HS-27A (cell line): Measurements from ENCODE around the gene ACLY.
"Not testable (repeated sequence)": the region's sequence is repeated elsewhere in the genome, so short reads cannot be mapped to it uniquely, and the experiment has no call there.

ENCODE experiments used
- DNase-seq: peaks from one replicate; pipeline ENCODE4 v3.0.0-alpha.2; 2012; ENCODE audit warnings: low read depth, missing footprints

Gene ACLY

DNA sequence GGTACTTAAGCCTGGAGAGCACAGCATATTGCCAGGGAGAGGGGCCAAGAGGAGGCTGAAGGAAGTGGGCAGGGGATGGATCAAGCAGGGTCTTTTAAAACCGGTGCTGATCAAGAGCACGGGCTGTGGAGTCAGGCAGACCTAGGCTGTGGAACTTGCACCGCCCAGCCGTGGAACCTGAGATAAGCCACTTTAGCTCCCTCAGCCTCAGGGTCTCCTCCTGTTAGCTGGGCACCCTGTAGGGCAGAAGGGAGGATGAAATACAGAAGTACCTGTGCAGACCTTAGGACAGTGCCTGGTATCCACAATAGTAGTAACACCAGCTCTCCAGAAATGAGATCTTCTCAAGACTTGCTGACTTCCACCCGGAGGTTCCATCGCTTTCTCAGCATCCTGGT, 20.9 kb upstream of the ACLY start:
- no peak for DNase-seq

DNA sequence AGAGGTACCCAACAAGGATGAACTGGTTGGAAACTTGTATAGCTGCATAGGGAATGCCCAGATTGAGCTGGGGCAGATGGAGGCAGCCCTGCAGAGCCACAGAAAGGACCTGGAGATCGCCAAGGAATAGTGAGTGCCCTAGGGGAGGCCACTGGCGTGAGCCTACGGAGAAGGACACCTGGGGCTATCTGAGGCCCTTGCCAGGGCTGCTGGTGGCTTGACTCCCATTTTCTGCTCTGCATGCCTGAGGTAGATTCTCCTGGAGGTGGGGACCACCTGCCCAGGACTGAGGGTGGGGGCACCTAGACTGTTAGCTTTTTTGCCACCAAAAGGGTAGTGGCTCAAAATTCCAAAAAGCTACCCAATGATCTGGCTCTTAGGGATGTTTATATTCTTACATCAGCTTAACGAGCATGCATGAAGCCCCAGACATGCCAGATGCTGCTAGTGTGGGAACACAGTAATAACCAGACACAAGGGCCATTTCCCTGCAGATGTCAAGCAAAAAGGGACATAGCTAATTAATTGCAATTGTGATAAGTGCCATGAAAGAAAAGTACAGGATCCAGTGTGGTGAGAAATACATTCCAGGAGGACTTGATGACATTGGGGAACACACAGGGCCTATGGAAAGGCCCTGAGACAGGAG, 20.4 kb upstream of the ACLY start:
- DNase-seq = no peak

DNA sequence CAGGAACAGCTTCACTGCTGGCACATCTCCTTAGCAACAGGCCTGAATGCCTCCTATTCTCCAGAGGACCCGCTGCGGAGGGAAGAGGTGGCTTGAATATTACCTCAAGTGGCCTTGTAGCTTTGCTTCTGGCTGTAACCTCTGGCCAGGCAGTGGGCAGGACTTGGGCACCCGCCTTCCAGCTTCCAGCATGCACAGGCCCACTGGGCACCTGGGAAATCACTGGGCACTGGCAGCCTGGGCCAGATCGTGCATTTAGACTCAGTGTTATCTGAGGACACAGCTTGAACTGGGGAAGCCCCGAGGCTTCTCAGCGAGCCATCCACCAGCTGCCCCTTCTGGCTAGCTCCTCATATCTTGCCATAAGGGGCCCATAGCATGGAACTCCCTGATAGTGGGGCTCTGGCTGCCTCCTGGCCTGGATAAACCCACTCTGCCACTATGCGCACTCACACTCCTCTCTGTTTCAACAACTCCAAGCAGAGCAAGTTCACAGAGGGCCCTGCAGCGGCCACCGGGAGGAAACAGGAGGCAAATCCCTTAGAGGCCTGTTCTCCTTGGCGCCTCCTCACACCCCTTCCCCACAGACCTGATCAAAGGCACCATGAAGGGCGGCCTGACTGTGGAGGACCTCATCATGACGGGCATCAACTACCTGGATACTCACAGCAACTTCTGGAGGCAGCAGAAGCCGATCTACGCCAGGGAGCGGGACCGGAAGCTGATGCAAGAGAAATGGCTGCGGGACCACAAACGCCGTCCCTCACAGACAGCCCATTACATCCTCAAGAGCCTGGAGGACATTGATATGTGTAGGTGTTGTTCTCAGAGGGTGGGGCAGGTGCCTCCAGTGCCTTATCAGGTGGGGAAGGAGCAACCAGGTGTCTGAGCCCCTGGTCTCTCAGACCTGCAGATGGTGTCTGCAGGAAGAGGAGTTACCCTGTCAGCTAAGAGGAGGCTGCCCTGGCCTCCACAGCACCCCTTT, 19.5 kb upstream of the ACLY start:
- no peak for DNase-seq

DNA sequence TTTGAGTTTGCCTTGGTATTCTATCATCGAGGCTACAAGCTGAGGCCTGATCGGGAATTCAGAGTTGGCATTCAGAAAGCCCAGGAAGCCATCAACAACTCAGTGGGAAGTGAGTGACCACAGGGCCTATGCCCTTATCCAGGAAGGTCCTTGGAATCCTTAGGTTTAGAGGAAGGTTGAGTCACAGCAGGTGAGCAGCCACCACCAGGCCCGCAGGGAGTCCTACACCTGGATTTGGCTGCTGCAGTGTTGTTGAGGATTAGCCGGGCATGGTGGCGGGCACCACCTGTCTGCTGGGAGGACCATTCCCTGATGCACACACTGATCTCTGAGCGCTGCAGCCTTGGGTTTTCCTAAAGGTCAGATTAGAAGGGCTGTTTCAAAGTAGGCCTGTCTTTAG, 16.9 kb upstream of the ACLY start:
- DNase-seq = no peak

DNA sequence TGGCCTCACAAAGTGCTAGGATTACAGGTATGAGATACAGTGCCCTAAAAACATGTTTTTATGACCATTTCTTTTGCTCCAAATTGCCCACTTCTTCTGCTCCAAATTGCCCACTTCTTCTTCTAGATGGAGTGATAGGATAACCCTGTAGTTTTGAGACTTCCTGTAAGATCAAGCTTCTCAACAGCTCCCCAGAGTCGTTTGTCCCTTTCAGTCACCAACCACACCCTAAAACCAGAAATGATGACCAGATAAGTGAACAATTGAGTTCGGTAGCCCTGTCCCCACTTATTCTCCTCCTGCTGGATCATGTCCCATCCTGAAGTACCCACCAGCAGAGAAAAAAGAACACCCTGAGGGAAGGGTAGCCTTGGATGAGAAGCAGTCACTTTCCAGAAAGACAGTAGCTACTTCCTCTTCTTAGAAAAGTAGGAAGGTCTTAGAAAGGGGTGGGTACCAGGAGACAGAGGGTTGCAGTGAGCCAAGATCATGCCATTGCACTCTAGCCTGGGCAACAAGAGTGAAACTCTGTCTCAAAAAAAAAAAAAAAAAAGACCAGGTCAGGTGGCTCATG, 14.2 kb upstream of the ACLY start:
- no peak for DNase-seq

DNA sequence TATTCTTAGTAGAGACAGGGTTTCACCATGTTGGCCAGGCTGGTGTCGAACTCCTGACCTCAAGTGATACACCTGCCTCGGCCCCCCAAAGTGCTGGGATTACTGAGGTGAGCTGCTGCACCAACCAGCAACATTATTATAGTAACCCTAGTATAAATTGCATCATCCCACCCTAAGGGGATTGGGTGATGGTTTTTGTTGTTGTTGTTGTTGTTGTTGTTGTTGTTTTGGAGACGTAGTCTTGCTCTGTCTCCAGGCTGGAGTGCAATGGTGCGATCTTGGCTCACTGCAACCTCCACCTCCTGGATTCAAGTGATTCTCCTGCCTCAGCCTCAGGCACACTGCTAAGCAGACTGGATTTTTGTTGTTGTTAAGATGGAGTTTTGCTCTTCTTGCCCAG, 13.0 kb upstream of the ACLY start:
- not testable (repeated sequence) for DNase-seq

DNA sequence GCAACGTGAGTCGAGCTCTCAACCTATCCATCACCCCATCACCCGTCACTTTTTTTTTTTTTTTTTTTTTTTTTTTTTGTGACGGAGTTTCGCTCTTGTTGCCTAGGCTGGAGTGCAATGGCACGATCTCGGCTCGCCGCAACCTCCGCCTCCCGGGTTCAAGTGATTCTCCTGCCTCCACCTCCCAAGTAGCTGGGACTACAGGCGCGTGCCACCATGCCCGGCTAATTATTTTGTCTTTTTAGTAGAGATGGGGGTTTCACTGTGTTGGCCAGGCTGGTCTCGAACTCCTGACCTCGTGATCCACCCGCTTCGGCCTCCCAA, 12.0 kb upstream of the ACLY start:
- DNase-seq = not testable (repeated sequence)

DNA sequence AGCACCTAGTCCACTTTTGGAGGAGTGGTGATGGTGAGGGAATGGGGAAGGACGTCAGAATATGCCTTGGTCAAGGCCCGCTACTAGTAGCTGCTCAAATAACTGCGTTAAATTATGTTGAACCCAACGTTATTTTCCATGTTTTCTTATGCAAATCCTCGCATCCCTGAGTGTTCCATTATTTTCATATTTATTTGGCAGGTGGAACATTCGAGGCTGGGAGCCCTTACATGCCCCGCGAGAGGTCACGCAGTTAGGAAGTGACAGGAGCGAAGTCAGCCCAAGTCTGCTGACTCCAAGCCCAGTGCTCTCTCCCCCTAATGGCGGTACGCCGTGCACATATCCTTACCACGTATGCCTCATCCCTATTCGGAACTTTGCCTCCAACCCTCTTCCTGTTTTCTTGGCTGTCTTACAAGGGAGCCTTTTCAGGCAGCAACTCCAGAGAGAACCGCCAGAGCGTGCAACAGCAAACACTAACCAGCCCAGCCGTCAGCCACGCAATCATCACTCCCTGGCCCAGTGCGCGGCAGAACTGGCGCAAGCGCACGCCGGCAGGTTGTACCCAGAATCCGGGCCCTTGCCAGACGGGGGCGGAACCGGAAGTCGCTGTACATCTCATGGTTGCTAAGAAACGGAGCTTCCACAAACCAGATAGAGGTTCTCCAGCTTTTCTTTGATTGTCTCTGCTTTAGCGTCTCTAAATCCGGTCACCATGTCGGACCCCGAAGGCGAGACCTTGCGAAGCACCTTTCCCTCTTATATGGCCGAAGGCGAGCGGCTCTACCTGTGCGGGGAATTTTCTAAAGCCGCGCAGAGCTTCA, 11.5 kb upstream of the ACLY start, which contains the start of gene ODAD4:
Gene ODAD4 (plus strand): TSS at position 609 of the 824 bp plus-strand sequence. CDS start 107 bp downstream, at position 716.
- peak; percentile 64 for DNase-seq

DNA sequence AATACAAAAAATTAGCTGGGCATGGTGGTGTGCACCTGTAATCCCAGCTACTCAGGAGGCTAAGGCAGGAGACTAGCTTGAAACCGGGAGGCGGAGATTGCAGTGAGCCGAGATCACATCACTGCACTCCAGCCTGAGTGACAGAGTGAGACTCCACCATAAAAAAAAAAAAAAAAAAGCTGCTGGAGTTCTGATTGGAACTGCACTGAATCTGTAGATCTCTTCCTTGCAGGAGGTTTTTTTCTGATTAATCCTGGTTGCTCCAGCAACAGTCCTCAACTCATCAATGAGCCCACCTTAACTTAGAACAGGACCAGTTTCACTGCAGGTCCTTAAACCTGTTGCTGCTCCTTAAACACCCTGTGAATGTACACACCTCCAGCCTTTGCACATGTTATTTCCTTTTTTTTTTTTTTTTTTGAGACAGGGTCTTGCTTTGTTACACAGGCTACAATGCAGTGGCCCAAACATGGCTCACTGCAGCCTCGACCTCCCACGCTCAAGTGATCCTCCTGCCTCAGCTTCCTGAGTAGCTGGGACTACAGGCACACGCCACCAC, 10.0 kb upstream of the ACLY start:
- no peak for DNase-seq

DNA sequence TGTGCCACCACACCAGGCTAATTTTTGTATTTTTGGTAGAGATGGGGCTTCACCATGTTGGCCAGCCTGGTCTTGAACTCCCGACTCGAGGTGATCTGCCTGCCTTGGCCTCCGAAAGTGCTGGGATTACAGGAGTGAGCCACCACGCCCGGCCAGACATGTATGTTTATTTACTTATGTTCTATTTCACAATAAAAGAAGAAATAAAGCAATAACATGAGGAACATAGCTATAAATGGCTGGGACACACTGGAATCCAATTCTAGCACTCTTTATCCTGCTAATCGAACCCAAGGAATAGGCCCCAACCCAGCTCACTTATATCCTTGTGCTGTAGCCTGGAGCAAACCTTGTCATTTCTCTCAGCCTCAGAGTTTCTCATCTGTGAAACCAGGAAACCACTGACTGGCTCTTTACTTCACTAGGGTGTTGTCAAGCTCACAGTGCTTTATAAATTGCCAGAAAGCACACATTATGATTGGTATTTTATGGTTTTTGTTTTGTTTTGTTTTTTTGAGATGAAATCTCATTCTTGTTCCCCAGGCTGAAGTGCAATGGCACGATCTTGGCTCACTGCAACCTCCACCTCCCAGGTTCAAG, 7.3 kb upstream of the ACLY start:
- no peak for DNase-seq

DNA sequence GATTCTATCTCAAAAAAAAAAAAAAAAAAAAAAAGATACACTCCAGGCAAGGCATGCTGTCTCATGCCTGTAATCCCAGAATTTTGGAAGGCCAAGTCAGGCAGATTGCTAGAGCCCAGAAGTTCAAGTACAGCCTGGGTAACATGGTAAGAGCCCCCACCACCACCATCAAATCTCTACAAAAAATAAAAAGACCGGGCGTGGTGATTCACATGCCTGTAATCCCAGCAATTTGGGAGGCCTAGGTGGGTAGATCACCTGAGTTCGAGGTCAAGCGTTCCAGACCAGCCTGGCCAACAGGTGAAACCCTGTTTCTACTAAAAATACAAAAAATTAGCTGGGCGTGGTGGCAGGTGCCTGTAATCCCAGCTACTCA, 1.8 kb upstream of the ACLY start:
- DNase-seq = no peak

DNA sequence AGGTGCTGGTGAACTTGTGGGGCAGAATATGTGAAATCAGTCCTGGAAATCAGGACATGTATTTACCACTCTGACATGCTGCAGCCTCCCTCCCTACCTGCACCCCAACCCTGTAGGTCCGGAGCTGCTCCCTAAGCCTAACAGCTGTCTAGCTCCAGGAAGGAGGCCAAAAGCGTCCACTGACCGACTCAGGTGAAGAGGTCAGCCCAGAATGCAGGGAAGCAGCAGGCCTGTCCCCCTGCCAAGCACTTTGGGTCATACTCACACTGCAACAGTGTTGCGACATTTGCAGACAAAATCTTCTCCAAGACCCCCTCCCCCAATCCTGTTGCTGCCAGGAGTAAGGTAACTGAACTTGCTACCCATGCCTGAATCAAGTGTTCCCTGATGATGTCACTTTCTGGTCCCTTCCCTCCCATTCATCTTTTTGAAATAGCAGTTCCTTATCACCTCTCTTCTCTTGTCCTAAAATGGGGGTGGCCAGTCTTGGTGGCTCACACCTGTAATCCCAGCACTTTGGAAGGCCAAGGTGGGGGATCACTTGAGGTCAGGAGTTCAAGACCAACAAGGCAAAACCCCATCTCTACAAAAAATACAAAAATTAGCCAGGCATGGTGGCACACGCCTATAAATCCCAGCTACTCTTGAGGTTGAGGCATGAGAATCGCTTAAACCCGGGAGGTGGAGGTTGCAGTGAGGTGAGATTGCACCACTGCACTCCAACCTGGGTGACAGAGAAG, 1.3 kb upstream of the ACLY start:
- DNase-seq = no peak

DNA sequence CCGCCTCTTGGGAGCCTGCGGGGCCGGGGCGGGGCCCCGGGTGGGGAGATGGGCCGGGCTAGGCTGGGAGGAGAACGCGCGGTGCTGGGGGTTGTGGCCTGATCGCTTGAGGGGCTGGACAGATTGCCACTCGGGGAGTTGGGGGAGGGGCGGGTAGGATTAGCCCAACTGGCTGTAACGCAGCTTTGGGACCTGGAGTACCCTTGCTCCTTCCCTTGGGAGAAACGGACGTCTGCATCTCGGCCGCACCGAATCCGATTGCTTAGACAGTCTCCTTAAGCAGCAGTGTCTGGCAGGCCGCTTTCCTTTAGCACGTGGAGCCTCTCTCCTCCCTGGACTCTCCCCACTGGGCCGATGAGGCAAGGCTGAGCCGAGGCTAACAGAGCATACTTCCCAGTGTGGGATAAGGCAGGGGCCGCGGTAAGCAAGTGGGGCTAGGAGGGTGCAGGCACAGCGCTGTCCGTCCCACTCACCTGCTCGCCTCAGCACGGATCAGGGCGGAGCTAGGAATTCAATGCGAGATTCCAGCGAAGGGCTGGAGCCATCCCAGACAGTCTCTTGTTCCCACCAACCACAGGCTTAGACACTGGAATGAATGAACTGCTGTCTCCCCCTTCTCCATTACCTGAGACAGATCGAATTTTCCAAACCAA, 540 bp upstream of the ACLY start:
- no peak for DNase-seq

DNA sequence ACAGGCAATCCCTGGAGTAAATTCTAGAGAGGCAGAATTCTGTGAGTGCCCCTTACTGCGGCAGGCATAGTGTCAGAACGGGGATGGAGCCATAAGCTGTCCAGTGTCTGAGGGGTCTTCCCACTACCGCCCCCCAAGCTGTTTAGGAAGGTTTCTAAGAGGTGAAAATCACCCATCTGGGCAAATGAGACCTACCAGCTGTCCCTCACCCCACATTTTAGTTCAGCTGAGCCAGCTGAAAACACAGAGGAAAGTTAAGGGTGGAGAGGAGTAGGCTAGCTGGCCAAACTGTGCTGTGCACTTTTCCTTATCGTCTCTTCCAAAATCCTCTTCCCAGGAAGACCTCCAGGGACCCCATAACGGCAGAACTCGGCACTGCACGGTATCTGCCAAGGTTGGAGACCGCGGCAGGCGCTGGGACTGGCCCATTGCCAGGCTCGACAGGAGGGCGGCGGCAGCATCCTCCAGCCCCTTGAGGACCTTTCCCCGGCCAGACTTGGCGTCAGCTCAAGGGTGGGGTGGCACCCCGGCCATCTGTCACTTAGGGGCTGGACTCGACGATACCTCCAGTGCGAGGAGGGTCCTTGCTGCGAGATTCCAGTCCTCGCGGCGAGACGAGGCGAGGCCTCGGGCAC, 955 bp downstream of the ACLY start:
- peak; percentile 24 for DNase-seq

DNA sequence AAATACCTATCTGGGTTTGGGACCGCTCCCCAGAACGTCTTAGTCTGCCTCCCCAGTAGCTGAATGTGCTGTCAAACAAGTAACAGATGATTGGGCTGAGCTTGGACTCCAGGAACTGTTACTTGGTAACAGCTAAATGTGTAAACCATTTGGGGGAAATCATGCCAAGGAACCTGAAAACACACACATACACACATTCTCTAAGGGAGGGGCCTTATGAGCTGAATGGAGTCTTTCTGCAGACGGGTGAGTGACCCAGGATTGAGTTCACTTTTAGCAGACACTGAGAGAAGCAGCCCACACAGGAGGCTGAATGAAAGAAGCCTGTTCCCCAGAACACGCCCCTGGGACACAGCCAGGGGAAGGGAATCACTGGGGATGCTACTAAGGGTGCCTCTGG, 1.6 kb downstream of the ACLY start:
- no peak for DNase-seq

DNA sequence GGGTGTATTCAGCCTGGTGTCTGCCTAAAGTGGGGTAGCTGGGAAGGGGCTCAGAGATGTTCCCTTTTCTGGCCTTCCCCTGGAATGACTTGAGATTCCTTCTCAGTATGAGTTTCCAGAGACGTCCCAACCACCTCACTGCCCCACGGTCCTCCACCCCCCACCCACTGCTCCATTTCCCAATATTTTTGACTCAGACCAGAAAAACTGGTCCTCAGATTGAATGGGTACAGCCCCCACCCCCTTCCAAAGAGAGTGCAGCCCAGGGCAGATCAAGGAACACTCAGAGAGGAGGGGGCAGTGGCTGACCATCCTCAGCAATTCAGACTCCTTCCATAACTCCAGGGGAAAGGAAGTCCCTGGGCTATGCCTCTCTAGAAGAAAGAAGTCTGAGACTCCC, 3.2 kb downstream of the ACLY start:
- DNase-seq = no peak

DNA sequence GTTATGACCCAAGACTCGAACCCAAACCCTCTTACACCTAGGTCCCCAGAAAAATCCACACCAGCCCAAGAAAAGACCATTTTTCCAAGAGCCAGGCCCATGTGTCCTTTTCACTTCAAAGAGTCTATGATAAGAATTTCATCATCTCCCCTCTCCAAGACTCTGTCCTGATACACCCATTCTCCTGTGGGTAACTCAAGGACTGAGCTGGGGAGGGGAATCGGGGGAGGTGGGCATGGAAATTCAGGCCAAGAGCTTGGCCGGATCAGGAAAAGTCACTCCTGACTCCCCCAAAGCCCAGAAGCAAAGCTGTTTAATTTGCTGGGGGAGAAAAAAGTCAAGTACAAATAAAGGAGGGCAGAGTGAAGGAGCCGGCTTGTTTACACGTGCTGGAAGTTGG, 3.7 kb downstream of the ACLY start:
- DNase-seq = no peak

DNA sequence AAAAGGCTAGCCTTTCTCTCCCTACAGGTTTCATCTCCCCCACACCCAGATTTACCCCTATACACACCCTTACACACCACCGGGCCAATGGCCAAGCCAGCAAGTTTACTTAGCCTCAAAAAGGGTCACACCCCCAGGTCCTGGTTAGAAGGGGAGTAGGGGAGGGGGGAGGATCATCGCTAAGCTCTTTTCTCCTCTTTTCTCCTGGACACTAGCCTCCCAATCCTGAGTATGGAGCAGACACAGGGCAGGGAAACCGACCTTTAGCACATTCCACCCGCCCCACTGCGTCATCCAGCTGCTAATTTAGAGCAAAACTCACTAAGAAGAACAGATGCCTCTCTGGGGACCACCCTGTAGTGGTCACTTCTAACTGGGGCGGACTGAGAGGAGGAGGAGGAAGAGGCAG, 4.4 kb downstream of the ACLY start:
- DNase-seq = no peak

DNA sequence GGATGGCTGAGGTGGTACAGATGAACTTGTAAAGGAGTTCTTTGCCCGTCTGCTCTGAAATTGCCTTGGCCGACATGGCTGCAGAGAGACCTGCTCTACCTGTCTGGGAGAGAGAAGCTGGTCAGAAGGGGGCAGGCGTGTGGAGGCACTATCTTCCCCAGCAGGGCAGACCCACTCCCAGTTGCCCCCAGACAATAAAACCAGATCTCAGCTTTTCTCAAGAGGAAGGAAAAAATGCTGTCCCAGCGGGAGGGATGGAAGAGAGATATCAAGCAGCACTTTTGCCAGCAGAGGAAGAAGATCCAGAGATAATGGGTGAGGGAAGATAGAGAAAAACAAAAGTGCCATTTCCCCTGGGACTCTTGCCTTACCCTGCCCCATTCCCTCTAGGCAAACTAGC, 5.0 kb downstream of the ACLY start:
- DNase-seq = no peak

DNA sequence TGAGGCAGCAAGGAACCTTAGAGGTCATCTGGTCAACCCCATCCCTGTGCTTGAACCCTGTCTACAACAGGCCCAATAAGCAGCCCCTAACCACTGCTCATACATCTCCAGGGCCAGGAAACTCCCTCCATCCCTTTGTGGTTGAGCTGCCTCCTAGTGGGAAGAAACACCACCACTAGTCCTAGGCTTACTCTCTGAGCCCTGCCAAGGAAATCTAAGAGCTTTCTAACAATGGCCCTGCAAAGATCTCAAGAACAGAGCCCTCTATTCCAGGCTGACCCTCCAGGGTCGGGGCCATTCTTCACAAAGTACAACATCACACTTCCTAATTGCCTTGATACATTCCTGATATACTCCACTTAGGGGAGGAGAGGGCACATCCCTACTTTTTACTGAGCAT, 5.8 kb downstream of the ACLY start:
- no peak for DNase-seq
